Fibroblast of upper back skin (primary cell): ENCODE measurements around the gene PIGH.
A peak's percentile ranks its signal among the peaks of the same experiment; 100 is the strongest.
"Not testable (repeated sequence)": the region's sequence is repeated elsewhere in the genome, so short reads cannot be mapped to it uniquely, and the experiment has no call there.

Experiments
- DNase-seq: peaks from one replicate; pipeline ENCODE4 v3.0.0-alpha.2; 2013

The PIGH gene

GRCh38 chr14:67607646-67608045 is 7.6 kb upstream of the PIGH start:
- DNase-seq = no peak

DNA sequence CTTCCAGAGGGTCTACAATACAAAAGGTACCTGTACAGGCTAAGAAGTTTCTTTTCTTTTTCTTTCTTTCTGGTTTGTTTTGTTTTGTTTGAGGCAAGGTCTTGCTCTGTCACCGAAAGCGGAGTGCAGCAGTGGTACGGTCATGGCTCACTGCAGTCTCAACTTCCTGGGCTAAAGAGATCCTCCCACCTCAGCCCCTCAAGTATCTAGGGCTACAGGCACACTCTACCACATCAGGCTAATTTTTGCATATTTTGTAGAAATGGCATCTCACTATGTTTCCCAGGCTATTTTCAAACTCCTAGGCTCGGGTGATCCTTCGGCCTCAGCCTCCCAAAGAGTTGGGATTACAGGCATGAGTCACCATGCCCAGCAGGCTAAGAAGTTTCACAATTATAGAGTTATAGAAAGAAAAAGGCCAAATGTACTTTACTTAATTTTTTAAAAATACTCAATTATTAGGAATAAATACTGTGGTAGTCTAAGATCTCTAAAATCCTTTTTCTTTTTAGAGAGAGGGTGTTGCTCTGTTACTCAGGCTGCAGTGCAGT is 3.0 kb upstream of the PIGH start:
- DNase-seq = no peak

DNA sequence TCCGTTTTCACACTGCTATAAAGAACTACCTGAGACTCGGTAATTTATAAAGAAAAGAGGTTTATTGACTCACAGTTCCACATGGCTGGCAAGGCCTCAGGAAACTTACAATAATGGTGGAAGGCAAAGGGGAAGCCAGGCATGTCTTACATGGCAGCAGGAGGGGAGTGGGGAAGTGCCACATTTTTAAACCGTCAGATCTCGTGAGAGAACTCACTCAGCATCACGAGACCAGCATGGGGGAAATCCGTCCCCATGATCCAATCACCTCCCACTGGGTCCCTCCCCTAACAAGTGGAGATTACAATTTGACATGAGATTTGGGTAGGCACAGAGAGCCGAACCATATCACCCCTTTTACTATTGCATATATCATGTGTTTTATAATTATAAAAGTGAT is 2.0 kb upstream of the PIGH start:
- DNase-seq = no peak

GRCh38 chr14:67600562-67600974 is 500 bp upstream of the PIGH start:
- DNase-seq = not testable (repeated sequence)

DNA sequence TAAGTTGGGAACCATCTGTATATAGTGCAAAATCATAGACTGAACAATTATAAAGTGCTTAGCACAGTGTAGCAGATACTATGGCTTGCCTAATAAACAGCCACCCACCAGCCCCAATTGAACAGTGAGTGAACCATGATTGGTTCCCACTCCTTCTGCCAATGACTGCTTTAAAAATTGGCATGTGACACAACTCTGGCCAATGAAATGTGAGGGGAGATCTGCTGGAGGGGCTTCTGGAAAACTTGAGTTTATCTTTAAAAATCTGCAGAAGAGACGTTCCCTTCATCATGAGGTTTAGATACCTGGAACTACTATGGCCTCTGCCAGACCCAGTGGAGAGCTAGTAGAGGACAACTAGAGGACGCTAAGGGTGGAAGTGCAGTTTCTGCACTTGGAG is 4.7 kb downstream of the PIGH start:
- no peak for DNase-seq

- not testable (repeated sequence) for DNase-seq
Measured at GRCh38 chr14:67593650-67594049, 6.4 kb downstream of the PIGH start.

GRCh38 chr14:67589204-67589770 is 10.8 kb downstream of the PIGH start:
- DNase-seq = no peak

DNA sequence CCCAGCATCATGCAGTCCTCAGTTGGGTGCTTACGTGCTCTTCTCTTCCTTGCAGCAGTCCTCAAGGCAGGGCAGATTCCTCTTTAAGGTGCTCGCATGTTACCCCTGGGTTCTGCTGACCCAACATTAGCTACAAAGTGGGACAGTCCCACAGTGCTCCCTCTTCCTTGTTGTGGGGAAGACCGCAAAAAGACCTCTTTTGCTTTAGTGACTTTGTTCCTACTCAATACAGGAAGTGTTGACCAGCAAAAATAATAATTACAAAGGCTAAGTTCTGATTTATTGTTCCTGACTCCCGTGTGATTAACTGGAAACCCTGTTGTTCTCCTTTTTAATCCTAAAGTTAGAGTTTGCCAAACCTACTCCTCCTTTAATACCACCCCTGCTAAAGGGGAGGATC is 13.7 kb downstream of the PIGH start:
- no peak for DNase-seq

DNA sequence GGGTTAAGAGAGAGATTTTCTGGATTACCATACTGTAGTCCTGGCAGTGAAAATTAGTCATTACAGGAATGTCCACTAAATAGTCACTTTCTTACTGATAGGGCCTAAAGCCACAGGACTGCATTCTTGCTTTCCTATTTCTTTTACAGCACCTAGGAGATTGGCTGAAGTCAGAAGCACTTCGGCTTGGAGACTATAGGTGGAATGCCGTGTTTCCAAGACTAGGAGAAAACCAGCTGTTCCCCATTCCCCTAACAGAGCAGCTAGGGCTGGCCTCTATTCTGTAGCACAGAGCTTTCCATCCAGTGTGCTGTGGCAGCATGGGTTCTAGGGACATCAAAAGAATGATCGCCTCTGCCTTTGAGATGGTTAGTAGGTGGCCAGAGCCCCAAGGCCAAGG is 15.1 kb downstream of the PIGH start:
- peak; percentile 9 for DNase-seq

DNA sequence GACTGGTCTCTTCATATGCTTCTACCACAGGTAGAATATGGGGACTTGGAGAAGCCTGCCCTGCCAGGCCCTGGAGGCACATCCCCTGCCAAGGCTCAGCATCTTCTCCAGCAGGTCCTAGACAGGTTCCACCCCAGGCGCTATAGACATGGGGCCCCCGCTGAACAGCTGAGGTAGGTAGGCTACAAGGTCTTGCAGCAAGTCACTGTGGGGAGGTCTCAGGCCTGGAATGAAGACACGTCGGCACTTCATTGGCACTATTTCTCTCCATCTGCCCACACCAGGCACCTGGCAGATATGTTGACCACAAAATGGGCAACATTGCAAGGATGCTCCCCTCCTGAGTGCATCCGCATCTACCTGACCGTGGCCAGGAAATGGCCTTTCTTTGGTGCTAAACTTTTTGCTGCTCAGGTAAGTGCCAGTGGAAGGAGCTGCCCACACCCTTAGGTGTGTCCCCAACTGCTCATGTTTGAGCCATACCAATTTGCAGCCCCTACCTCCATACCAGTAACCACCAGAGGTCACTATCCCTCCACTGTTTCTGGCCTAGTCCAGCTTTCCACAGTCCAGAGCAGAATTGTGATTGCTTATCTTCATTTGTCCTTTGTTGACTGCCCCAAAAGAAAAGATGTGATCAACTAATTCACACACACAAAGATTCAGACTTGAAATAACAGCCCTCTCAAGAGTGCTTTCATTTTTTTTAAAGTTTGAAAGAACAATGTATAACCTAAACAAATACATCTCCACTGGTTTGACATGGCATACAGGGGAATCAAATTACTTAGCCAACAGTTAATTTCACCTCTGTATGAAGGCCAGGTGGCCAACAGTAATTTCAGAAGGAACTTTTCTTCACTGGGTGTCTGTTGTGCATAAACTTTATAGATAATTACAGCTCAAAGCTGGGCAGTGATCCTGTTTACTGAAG is 16.1 kb downstream of the PIGH start:
- DNase-seq = peak; percentile 41

- DNase-seq = no peak
Measured at GRCh38 chr14:67582061-67582460, 18.0 kb downstream of the PIGH start.

- no peak for DNase-seq
Measured at GRCh38 chr14:67581643-67582042, 18.4 kb downstream of the PIGH start.

GRCh38 chr14:67580336-67581171 is 19.5 kb downstream of the PIGH start:
- no peak for DNase-seq

- no peak for DNase-seq
Measured at GRCh38 chr14:67579636-67580035, 20.4 kb downstream of the PIGH start.

DNA sequence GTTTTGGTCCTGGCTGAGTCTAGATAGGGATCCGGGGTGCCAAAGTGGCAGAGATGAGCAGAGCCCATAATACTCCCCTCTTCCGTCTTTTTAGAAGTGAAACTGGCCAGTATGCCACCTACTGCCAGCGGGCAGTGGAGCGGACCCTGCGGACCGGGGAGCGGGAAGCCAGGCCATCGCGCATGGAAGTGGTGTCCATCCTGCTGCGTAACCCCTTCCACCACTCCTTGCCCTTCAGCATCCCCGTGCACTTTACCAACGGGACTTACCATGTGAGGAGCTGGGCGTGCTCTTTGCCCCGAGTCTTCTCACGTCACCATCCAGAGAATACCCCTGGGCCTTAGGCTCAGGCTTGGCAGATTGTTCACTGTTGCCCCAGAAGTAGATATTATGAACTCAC is 21.0 kb downstream of the PIGH start:
- no peak for DNase-seq

DNA sequence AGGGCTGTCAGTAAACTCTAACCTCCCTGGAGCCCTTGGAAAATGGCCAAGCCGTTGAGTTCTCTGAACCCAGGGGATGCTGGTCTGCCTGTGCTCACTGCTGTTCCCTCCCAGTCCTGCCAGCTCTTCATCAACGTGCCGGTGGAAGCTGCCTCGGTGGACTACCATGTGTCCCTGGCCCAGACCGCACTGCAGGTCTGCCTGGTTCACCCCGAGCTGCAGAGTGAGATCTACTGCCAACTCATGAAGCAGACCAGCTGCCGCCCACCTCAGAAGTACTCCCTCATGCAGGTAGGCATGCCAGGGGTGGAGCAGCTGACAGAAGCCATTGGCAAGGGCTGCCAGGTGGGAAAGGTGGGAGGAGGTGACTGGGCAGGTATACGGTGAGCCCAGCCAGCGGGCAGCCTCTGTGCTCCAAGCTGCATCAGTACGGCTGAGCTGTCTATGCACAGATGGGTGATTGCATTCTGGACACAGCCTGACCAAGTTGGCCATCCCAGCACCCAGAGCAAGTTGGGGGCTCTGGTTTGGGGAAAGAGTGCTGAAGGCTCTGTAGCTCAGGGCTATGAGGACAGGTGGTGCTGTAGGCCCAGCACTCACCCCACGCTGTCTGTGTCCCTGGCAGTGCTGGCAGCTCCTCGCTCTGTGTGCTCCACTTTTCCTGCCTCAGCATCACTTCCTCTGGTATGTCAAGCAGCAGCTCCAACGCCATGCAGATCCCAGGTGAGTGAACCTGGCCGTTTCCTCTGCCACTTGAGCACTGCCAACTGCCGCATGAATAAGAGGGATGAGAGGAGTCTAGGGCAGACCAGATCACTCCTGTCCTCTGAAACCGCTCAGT is 21.9 kb downstream of the PIGH start:
- DNase-seq = no peak

GRCh38 chr14:67577181-67577808 is 22.8 kb downstream of the PIGH start:
- no peak for DNase-seq

GRCh38 chr14:67576216-67576955 is 23.7 kb downstream of the PIGH start:
- DNase-seq = no peak

GRCh38 chr14:67575684-67576083 is 24.4 kb downstream of the PIGH start:
- no peak for DNase-seq

DNA sequence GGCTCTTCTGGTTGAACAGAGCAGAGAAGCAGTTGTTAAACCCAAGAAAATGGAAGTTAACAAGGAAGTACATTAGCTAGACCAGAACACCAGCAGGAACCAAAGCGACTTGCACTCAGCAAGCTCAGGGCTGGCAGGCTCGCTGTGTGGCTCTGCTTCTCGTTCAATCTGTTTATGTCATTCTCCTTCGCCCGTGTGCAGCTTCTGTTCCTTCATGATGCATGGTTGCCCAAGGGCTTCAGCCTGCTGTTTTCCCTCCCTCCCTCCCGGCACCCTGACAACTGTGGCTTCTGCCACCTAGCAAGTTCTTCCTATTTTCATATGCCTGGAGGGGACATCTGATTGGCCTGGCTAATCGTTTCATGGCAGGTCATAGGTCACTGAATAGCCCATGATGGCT is 25.3 kb downstream of the PIGH start:
- DNase-seq = no peak

- no peak for DNase-seq
Measured at GRCh38 chr14:67574156-67574555, 25.9 kb downstream of the PIGH start.
